Measurements from ENCODE around the gene TEAD4. TPM values are rescaled to one million over a fixed set of nuclear protein-coding genes. Genes with fewer than 3 reads are reported as not detected.

TEAD4 gene
- polyA plus RNA-seq, 12 donors: 39.9 to 122 (median 83.1) TPM; not detected in 1

- DNase-seq: no peak
These were observed 550 bp downstream of the TEAD4 start for GRCh38 chr12:2959505-2960389.

- DNase-seq: no peak
These were observed 1.3 kb downstream of the TEAD4 start for GRCh38 chr12:2960390-2960956.

- no peak for DNase-seq
These were observed 1.9 kb downstream of the TEAD4 start for GRCh38 chr12:2960996-2961616.

- DNase-seq: no peak
These were observed 2.5 kb downstream of the TEAD4 start for GRCh38 chr12:2961705-2962104.

- DNase-seq: no peak
These were observed 4.1 kb downstream of the TEAD4 start for GRCh38 chr12:2963154-2963759.

- no peak for DNase-seq
These were observed 4.6 kb downstream of the TEAD4 start for GRCh38 chr12:2963760-2964292.

- DNase-seq: no peak
These were observed 8.5 kb downstream of the TEAD4 start for GRCh38 chr12:2967651-2968050.

GRCh38 chr12:2970744-2971143 lies 11.5 kb downstream of the TEAD4 start:
- DNase-seq: no peak

- no peak for DNase-seq
These were observed 14.4 kb downstream of the TEAD4 start for GRCh38 chr12:2973566-2973965.

- DNase-seq: no peak
These were observed 15.4 kb downstream of the TEAD4 start for GRCh38 chr12:2974560-2974971.

GRCh38 chr12:2976581-2976996 lies 17.4 kb downstream of the TEAD4 start:
- no peak for DNase-seq

GRCh38 chr12:2977776-2978175 lies 18.6 kb downstream of the TEAD4 start:
- DNase-seq: no peak

- no peak for DNase-seq
These were observed 20.6 kb downstream of the TEAD4 start for GRCh38 chr12:2979806-2980205.

- no peak for DNase-seq
These were observed 21.4 kb downstream of the TEAD4 start for GRCh38 chr12:2980630-2981029.

GRCh38 chr12:2982361-2982760 lies 23.2 kb downstream of the TEAD4 start:
- no peak for DNase-seq

GRCh38 chr12:2984249-2984648 lies 25.1 kb downstream of the TEAD4 start:
- no peak for DNase-seq

GRCh38 chr12:2984698-2985097 lies 25.5 kb downstream of the TEAD4 start:
- DNase-seq: no peak

- DNase-seq: no peak
These were observed 27.7 kb downstream of the TEAD4 start for GRCh38 chr12:2986876-2987275.

- DNase-seq: no peak
These were observed 29.3 kb downstream of the TEAD4 start for GRCh38 chr12:2988494-2988893.

- no peak for DNase-seq
These were observed 33.5 kb downstream of the TEAD4 start for GRCh38 chr12:2992724-2993123.

- DNase-seq: no peak
These were observed 38.9 kb downstream of the TEAD4 start for GRCh38 chr12:2997989-2998670.
